GM19025 (cell line): Measurements from ENCODE around the gene CALML4.

Experiments
- ATAC-seq: cut with Tn5 transposase; IDR thresholded peaks from one replicate; pipeline ENCODE4 v1.9.1; 2021; ENCODE audit warnings: mild to moderate bottlenecking, low read depth, moderate library complexity; ENCODE audit not compliant: unreplicated experiment

The CALML4 gene

GRCh38 chr15:68154923-68155559 lies 50.1 kb downstream of the CALML4 start:
- no peak for ATAC-seq

- ATAC-seq = no peak
Observed at GRCh38 chr15:68152342-68152741, 52.8 kb downstream of the CALML4 start.

GRCh38 chr15:68151277-68151676 lies 53.9 kb downstream of the CALML4 start:
- ATAC-seq = no peak

- no peak for ATAC-seq
Observed at GRCh38 chr15:68150187-68150586, 54.9 kb downstream of the CALML4 start.

GRCh38 chr15:68149059-68149458 lies 56.1 kb downstream of the CALML4 start:
- ATAC-seq = no peak

GRCh38 chr15:68148039-68148438 lies 57.1 kb downstream of the CALML4 start:
- no peak for ATAC-seq

GRCh38 chr15:68145706-68146105 lies 59.4 kb downstream of the CALML4 start:
- no peak for ATAC-seq

GRCh38 chr15:68143785-68144184 lies 61.3 kb downstream of the CALML4 start:
- ATAC-seq = no peak

- ATAC-seq = no peak
Observed at GRCh38 chr15:68143129-68143528, 62.0 kb downstream of the CALML4 start.
